Measurements from ENCODE around the gene OIP5. TPM values are rescaled to one million over a fixed set of nuclear protein-coding genes. Genes with fewer than 3 reads are reported as not detected.

OIP5 gene
- polyA plus RNA-seq (2011; rRNA removed) (2.9 and 3.9 TPM in 2 replicates), polyA minus RNA-seq (2011; rRNA and poly(A)+ RNA removed) (0.87 and 1.4 TPM in 2 replicates)

- Histone ChIP-seq H3K4me3 (ENCODE audit: low read depth, low read length) (peak within 1 kb of the TSS; percentile 96), H3K27me3 (ENCODE audit: control insufficient read depth, insufficient read depth, low read length) (no peaks in the 10 kb centered on the region), H3K27ac (ENCODE audit: low read depth, low read length) (peak within 1 kb of the TSS; percentile 80), H3K9me3 (ENCODE audit: control insufficient read depth, insufficient read depth, low read length) (no peaks in the 10 kb centered on the region)
- POLR2A ChIA-PET = interaction anchor here (0.5 to 1.5 kb wide), 5 partner anchors 23 to 324 kb away, joined by 3 to 6 read pairs (median 3); partner anchors contain the start of gene CHP1
- CTCF ChIA-PET = interaction anchor here (0.7 to 1.6 kb wide), 7 partner anchors 10 to 475 kb away, joined by 3 to 8 read pairs (median 3); partner anchors contain the start of gene CHP1
- no peak for TF ChIP-seq CTCF (IDR thresholded peaks at IDR 0.05; ENCODE audit: low read depth, low read length)
- DNase-seq (ENCODE audit: low read depth, low spot score) = peak; percentile 99
Observed at GRCh38 chr15:41332194-41333025, at the start of gene OIP5, which contains the start of gene NUSAP1. Gene OIP5, minus strand, starts transcription at chr15:41332591. Its CDS starts 30 bp downstream, at chr15:41332561. Gene NUSAP1, plus strand, starts transcription at chr15:41332881. Its CDS starts 77 bp downstream, at chr15:41332958.

- no peaks in the 10 kb centered on the region for H3K27me3 ChIP-seq (ENCODE audit: control insufficient read depth, insufficient read depth, low read length)
- H3K9me3 ChIP-seq (ENCODE audit: control insufficient read depth, insufficient read depth, low read length) = no peaks in the 10 kb centered on the region
- H3K27ac ChIP-seq (ENCODE audit: low read depth, low read length) = no peak overlapping the region
- H3K4me3 ChIP-seq (ENCODE audit: low read depth, low read length) = no peak overlapping the region
- POLR2A ChIA-PET = no interaction called here
- CTCF ChIA-PET = no interaction called here
- TF ChIP-seq CTCF (IDR thresholded peaks at IDR 0.05; ENCODE audit: low read depth, low read length) = no peak
- DNase-seq (ENCODE audit: low read depth, low spot score) = no peak
Observed at GRCh38 chr15:41377978-41378377, 45.6 kb upstream of the OIP5 start.

DNA sequence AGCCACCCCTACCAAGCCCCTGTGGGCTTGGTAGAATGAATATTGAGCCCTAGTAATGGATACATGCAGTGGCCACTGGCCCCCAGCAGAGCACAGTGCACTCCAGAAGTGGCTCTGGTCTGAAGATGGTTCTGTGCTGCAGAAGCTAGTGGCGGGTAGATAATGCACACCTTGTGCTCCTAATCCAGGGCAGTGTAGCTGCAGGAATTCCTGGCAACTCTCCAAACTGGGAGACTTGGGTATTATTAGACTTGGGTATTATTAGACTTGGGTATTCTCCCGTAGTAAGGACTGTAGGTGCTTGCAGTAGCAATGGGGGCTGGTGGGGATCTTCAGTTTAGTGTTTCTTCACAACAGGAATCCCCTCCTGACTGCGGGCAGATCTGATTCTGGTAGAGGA, 35.0 kb upstream of the OIP5 start:
- no peak for TF ChIP-seq CTCF (IDR thresholded peaks at IDR 0.05; ENCODE audit: low read depth, low read length)
- no peak overlapping the region for H3K4me3 ChIP-seq (ENCODE audit: low read depth, low read length)
- DNase-seq (ENCODE audit: low read depth, low spot score) = no peak
- ChIA-PET POLR2A (no interaction called here), CTCF (no interaction called here)
- no peak overlapping the region for H3K27ac ChIP-seq (ENCODE audit: low read depth, low read length)
- no peaks in the 10 kb centered on the region for H3K27me3 ChIP-seq (ENCODE audit: control insufficient read depth, insufficient read depth, low read length)
- no peaks in the 10 kb centered on the region for H3K9me3 ChIP-seq (ENCODE audit: control insufficient read depth, insufficient read depth, low read length)

DNA sequence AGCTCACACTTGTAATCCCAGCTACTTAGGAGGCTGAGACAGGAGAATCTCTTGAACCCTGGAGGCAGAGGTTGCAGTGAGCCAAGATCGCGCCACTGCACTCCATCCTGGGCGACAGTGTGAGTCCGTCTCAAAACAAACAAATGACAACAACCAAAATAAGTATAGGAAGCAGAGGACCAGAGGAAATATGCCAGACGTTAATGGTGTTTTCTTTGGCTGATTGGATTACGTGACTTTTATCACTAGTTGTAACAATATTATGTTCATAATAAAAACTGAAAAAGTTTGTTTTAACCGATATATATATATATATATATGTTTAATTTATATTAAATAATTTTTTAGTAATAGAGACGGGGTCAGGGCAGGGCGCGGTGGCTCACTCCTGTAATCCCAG, 22.0 kb upstream of the OIP5 start:
- TF ChIP-seq CTCF (IDR thresholded peaks at IDR 0.05; ENCODE audit: low read depth, low read length) = no peak
- CTCF ChIA-PET = no interaction called here

DNA sequence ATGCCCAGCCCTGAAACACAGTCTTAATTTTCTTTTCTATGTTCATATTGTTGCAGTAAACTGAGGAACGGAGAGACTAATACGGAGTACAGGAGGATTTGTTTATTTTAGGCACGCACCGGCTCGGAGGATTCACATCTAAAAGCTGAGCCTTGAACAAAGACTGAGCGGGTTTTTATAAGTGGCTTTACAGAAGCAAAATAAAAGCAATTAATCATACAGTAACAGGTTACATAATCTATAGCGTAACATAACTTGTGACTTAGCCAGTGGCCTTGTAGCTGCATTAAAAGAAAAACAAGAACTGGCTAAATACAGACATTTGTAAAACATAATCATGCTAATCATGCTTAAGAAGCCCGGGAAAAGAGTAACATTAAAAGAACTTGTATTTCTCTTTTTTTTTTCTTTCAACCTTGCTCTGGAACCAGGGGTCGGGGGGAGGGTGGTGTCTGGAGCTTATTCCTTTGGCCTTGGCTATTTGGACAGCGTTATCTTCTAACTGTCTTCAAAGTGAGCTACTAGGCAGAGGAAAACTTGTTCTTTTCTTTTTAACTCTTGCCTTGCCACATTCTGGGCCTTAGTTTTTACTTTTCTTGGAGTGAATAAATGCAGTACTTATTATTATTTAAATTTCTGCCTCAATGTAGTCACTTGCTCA, 17.8 kb upstream of the OIP5 start:
- H3K27me3 ChIP-seq (ENCODE audit: control insufficient read depth, insufficient read depth, low read length) = no peaks in the 10 kb centered on the region
- no peak for DNase-seq (ENCODE audit: low read depth, low spot score)
- CTCF ChIA-PET = no interaction called here
- TF ChIP-seq CTCF (IDR thresholded peaks at IDR 0.05; ENCODE audit: low read depth, low read length) = no peak
- no peak overlapping the region for H3K27ac ChIP-seq (ENCODE audit: low read depth, low read length)
- POLR2A ChIA-PET = no interaction called here
- H3K9me3 ChIP-seq (ENCODE audit: control insufficient read depth, insufficient read depth, low read length) = no peaks in the 10 kb centered on the region
- H3K4me3 ChIP-seq (ENCODE audit: low read depth, low read length) = no peak overlapping the region

More for the DNA sequence above, 22.0 kb upstream of the OIP5 start:
- DNase-seq (ENCODE audit: low read depth, low spot score) = no peak
- Histone ChIP-seq H3K4me3 (ENCODE audit: low read depth, low read length) (no peak overlapping the region), H3K9me3 (ENCODE audit: control insufficient read depth, insufficient read depth, low read length) (no peaks in the 10 kb centered on the region), H3K27ac (ENCODE audit: low read depth, low read length) (no peak overlapping the region), H3K27me3 (ENCODE audit: control insufficient read depth, insufficient read depth, low read length) (no peaks in the 10 kb centered on the region)
- POLR2A ChIA-PET = no interaction called here
